ENCODE measurements around the gene HOXD13.

Gene HOXD13

DNA sequence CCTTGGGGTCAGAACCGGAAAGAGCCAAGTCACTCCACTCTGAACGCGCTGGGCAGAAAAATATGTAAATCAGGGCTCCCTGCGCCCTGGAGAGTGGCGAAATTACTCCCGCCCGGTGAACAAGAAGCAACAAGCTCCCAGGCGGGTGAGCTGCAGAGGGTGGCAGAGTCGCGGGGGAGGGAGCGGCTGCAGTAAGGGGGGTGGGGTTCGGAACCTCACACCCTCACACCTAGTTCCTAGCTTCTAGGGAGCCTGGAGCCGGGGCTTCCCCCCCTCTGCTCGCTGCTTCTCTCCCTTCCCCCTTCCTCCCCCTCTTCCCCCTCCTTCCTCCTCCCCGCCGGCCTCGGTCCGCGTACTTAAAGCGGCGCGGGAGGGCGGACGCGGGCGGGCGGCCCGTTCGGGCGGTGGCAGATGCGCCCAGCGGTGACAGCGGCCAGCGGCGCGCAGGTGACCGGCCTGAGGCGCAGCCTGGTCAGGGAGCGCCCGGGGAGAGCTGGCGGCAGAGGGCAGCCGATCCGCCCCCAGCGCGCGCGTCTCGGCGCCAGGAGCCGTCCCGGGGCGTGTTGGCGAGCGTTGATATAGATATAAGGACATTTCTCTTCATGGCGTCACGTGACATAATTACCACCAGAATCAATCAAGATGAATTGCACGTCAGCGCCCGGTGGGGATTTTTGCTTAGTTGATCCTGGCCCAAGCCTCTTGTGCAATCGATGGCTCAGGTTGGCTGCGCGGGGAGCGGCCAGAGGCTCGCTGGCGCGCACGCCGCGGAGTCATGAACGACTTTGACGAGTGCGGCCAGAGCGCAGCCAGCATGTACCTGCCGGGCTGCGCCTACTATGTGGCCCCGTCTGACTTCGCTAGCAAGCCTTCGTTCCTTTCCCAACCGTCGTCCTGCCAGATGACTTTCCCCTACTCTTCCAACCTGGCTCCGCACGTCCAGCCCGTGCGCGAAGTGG lies 14.3 kb downstream of the HOXD13 start, which contains the start of gene HOXD11:
Gene HOXD11, plus strand, starts transcription at position 700 of the 959 bp plus-strand sequence. Its CDS starts 76 bp downstream, at position 776.
- DNase-seq (ENCODE audit: low spot score) = no peak

DNA sequence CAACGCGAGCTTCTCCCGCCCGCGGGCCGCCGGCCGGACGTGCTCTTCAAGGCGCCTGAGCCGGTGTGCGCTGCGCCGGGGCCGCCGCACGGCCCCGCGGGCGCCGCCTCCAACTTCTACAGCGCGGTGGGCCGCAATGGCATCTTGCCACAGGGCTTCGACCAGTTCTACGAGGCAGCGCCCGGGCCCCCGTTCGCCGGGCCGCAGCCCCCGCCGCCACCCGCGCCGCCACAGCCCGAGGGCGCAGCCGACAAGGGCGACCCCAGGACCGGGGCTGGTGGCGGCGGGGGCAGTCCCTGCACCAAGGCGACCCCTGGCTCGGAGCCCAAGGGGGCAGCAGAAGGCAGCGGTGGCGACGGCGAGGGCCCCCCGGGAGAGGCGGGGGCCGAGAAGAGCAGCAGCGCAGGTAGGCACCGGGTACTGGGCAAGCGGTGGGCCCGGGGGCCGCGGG lies 15.2 kb downstream of the HOXD13 start:
- DNase-seq (ENCODE audit: low spot score) = no peak

DNA sequence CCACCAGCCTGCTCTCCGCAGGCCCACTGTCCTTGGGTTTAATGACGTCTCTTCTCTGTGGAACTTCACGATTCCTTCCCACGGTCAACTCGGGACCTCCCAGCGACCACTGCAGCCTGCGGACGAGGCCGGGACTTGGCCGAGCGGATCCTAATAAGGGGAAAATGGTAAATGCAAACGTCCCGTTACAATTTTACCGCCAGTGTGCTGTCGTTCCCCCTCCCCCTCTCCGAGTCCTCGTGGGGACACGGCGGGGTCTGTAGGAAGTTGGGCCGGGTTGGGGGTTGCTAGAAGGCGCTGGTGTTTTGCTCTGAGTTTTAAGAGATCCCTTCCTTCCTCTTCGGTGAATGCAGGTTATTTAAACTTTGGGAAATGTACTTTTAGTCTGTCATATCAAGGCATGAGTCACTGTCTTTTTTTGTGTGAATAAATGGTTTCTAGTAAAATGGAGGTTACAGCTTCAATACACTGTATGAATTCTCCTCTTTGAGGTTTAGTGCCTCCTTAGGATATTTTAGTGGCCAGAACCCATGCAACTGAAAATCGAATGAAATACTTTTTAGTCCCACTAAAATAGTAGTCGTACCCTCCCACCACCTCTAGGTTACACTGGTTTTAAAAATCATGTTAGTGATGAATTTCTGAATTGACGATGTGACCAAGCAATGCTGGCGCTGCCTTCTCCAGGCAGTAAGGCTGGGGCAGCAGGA lies 16.8 kb downstream of the HOXD13 start:
- no peak for DNase-seq (ENCODE audit: low spot score)

DNA sequence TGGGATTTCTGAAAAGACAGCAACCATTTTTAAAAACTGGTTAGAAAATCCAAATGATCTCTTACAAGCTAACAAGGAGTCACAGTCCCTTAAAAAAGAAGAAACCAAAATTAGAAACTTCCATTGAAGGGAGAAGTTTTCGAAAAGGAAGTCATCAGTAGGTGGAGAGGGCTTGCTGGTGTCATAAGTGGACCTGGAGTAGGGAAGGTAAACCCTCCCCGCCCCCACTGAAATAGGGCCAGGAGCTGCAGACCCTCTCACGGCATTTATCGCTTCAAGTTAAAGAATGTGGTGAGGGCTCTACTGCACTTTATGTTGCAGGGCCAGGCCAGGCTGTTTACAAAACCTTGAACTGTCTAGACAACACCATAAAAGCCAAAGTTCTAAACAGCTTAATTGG lies 17.4 kb downstream of the HOXD13 start:
- no peak for DNase-seq (ENCODE audit: low spot score)

DNA sequence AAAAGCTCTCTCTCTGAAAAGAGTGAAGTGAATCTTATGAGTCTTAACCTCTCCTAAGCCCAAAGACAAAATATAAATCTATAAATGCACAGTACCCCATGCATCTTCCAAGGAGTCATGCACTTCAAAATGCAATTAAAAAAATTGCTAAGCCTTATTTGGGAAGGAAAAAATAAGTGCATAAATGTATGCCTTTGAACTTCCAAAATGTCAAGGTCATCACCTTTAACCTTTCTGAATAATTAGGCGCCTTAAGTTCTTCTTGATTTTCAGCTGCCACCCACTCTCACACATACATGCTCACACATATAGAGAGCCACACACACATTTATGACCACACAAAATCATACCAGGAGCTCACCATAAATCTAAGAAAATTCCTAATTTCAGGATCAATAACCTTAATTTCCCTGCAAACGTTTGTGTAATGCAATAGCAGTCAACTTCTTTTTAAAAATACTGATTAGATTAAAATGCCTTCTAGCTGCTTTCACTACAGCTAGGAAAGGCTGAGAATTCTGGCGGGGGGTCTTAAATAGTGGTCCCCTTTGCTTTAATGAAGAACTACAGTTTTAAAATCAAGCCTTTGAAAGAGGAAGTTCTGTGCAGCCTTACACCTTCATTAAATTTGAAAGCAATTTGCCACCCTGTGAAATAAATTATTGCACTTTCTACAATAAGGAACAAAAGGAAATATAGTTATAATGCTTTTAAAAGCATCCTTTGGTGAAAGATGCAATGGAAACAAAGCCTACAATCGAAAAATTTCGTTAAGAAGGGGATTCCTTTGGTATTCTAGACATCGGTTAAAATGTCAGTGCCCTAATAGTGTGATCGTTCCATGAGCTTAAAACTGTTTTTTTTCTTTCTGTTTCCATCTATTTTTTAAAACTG lies 18.1 kb downstream of the HOXD13 start:
- no peak for DNase-seq (ENCODE audit: low spot score)

DNA sequence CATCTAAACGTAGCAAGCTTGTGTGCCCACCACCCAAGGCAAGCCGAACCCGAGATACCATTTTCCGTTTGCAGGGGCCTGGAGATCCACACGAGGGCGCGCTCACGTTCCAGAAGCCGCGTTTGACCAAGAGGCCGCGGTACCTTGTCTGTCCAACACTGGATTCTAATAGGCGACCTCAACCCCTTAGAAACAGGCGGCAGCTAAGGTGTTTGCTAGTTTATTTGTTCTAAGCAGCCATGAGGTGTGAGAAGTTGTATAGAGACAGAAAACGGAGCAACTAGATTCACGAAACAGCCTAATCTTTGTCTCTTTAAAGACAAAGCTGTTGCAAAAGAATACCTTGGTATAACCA lies 18.8 kb downstream of the HOXD13 start:
- DNase-seq (ENCODE audit: low spot score) = peak; percentile 70

DNA sequence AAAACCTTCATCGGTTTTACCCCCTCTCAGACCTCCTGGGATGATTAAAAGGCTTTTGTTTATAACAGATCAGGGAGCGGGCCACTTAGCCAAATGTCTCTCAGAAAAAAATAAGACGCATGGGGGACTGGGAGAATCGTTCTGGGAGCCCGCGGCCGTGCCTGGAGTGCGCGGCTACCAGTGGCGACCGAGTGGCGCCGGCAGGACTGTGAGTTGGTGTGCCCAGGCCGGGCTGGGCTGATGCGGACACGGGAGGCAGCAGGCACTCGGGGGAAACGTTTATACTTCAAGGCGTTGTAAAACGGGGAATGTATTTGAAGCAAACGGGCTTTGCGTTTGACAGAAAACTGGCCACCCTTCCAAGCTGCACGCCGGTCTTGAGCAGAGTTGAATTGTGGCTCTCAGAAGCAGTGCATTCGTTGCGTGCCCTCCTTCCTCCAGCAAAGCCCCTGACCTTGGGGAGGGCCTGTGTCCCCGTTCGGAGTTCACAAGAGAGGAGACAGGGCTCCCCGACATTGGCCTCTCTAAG lies 19.4 kb downstream of the HOXD13 start:
- no peak for DNase-seq (ENCODE audit: low spot score)

DNA sequence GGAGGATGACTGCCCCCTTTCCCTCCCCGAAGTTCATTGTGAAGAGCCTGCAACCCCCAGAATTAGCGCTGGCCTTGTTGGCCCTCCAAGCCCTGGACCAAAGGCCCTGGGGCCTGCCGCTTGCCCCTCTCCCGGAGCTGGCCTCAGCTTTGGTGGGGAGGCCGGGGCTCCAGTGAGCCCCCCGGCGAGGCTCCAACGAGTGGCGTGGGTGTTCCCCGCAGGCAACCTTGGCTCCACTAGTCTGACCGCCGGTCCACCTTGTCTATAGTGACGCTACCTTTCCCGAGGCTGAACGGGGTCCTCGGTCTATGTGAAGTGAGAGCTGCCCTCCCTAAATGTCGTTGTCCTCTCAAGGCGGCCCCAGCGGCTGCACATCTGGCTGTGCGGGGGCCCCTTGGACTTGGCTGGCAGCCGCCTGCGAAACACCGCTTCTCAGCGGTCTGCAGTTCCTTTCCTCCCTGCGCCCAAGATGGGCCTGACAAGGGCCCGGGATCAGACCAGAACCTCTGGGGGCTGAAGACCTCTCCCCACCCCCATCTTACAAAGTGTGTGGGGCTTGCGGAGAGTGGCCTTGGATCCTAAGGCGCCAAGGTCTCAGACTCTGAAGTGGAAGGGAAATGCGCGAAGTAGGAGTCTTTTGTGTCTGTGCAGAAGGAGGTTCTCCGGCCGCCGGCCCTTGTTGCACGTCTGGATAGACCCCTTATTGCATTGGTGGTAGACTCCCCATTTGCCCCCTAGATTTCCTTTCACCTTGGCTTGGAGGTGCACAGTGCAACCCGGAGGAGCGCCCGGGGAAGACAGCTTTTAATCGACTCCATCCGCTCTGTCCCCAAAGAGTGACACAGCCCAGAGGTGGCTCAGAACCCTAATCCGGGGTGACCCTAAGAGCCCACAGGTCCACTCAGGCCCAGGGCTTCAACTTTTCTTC lies 20.1 kb downstream of the HOXD13 start:
- DNase-seq (ENCODE audit: low spot score) = no peak

DNA sequence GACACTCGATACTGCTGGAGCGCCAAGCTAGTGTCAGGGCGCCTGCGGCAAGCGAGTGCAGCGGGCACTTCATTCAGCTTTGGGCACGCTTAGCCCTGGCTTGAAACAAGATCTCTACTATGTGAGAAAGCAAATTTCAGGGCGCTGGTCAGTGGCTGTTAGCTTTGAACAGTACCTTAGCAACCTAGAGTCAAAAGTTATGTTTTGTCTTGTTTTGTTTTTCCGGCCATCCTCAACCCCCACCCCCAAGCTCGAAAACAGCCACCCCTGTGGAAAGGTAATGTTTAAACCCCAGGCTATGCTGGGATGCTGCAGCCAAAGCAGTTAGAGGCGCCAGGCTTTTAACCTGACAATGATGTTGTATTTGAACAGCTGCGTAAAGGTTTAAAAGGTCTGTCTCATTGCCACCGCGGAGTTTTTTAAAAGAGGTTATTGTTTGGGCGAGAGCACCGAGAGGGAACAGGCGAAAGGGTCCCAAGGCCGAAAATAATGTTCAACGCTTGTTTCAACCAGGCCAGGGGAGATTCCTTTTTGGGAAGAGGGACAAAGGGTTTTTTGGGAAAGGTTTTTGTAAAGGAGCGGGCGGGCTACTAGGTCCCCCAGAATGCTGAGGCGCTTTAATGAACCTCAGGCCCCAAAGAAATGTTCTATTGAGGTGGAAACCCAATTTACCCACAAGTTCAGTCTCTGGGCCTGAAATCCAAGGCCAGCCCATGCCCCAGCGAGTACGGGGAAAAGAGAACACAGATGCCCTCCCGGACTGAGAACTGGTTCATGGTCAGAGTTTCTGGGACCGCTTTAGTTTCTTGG lies 21.8 kb downstream of the HOXD13 start:
- DNase-seq (ENCODE audit: low spot score) = no peak

DNA sequence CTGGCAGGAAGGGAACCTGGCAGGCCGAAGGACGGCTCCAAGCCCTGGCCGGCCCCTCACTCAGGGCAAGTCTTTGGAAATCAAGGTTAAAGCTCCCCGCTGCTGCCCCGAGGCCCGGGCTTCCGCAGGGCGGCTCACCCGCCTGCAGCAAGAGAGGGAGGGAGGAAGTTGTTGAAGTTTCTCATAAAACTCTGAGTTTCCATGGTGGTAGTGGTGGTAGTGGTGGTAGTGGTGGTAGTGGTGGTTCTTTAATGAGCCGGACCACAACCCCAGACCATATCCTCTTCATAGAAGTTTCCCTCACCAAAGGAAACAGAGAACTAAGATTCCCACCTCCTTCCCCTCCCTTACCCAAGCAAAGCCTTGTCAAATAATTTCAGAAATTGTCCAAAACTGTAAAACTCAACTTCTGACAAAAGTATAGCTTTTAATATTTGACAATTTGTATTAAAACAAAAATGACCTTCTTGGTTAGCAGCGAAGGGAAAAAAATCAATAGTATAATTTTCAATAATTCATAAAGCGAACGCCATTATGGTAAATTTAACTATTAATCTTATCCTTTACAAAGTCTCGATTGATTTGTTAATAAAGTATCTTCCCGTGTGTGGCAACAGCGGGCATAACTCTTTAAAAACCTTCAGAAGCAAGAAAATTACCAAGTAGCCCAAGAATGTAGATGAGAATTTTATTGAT lies 22.6 kb downstream of the HOXD13 start:
- no peak for DNase-seq (ENCODE audit: low spot score)

DNA sequence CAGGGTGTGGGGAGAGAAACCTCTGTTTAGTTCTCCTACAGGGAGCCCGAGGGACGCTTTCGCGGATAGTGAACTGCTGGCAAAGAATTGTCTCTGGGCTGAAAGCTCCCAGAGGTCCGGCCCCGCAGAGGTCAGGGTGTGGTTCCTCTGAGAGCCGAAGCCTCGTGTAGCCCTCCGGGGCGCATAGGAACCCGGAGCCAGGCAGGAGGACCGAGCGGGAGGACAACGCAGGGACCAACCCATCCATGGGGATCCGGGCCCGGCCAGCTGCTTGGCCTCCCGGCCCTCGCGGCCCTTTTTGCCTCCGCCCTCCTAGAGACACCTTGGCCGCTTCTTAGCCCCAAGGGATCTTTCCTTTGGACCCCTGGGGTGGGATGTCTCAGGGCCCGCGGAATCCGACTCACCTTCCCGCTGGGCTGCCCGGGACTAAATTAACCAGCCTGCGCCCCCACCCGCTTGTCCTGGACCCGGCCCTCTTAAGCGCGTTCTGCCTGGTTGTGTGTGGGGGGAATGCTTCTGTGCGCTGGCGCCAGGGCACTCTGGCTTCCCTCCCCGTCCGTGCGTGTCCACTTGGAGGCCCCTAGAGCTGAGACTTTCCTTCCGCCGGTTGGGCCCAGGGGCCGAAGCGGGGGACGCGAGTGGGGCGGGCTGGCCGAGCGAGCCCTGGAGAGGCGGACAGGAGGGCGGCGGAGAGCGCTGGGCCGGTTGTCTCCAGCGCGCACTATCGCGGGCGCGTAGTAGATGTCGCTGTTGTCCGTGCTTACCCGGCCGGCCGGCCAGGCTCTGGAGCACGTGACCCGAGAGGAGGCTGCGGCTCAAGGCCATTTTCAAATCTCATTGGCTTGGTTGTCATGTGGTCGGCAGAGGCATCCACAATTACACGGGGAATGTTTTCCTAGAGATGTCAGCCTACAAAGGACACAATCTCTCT lies 23.6 kb downstream of the HOXD13 start, which contains the start of gene HOXD10:
Gene HOXD10, plus strand, starts transcription at position 896 of the 931 bp plus-strand sequence. CDS start 56 bp downstream, outside the sequence.
- peak; percentile 79 for DNase-seq (ENCODE audit: low spot score)

DNA sequence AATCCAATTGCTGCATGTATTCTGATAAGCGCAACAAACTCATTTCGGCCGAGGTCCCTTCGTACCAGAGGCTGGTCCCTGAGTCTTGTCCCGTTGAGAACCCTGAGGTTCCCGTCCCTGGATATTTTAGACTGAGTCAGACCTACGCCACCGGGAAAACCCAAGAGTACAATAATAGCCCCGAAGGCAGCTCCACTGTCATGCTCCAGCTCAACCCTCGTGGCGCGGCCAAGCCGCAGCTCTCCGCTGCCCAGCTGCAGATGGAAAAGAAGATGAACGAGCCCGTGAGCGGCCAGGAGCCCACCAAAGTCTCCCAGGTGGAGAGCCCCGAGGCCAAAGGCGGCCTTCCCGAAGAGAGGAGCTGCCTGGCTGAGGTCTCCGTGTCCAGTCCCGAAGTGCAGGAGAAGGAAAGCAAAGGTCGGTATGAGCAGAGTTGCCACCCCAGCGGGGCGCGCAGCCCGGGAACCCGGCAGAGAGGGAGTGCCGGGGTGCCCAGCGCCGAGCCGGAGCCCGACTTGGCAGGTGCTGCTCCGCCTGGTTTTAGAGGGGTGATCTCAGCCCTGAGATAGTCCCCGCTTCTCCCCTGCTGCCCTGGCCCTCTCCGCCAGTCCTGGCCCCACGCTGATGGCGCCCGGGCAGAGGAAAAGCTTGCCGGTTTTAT lies 24.8 kb downstream of the HOXD13 start:
- DNase-seq (ENCODE audit: low spot score) = no peak

DNA sequence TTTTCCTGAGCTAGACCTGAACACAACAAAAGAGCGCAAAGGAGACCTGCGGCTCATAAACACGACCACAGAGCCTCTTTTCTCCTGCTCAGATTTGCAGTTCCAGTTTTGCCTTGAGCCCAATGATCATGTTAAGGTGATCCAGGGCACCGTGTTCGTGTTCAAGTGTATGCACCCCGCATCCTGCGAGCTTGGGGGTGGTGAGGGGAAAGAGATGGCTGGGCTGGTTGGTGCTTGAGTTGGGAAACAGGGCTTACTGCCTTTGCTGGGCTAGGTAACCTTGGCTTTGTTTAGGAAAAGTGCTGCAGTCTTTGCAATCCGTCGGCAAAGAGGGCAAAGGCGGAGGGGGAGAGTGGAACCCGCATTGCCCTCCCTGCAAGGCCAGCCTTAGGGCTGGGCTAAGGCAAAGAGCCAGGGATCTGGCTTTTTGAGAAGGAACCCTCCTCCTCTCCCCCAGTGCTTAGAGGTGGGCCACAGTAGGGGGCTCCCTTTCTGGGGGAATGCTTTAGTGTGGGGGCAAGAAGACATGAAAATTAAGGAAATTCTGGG lies 25.4 kb downstream of the HOXD13 start:
- DNase-seq (ENCODE audit: low spot score) = no peak

DNA sequence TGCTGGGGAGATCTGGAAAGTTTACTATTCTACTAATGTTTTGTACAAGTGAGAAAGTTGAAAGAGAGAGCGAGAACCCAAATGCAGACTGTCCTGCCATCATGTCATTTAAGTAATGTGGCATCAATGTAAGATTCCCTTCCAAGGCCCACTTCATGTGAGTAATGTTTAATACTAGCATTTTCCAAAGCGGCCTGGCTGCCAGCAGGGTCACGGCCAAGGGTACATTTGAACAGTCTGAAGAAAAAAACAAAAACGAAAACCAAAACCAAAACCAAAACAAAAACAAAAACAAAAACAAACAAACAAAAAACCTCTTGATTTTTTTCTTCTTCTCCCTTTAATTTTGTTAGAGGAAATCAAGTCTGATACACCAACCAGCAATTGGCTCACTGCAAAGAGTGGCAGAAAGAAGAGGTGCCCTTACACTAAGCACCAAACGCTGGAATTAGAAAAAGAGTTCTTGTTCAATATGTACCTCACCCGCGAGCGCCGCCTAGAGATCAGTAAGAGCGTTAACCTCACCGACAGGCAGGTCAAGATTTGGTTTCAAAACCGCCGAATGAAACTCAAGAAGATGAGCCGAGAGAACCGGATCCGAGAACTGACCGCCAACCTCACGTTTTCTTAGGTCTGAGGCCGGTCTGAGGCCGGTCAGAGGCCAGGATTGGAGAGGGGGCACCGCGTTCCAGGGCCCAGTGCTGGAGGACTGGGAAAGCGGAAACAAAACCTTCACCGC lies 26.2 kb downstream of the HOXD13 start:
- DNase-seq (ENCODE audit: low spot score) = no peak

DNA sequence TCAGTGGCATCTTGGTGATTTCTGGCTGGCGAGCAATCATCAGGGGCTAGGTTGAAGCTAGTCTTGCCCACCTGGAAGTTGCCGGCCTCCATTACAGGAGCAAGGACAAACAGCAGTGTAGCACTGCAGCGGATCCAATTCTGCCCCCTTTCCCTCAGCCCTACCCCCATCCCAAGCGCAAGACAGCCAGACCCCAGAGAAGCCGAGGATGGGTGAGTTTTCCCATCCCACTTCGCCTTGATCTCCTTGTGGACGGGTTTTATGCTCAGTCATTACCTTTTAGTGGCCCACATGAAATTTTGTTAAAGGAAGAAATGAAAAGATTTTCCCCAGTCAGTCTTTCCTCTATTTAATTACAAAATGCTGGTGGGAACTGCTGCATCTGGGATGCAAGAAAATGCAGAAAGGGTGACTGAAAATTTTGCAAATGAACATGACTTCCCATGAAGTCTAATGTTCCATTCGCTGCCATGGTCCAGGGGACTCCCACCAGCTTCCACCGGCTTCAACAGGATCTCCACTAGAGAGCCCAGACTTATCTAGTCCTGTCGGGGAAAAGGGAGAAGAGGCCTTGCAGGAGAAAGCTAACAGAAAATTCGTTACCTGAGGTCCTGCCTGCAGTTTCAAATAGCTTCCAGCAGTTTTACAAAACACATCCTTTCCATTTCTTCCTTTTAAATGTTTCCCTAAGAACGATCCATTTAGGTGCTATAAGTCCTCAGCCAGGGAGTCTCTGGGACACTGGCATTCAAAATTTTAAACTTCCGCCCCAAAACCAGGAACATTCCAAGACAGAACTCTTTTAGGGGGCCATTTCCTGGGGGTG lies 28.1 kb downstream of the HOXD13 start:
- DNase-seq (ENCODE audit: low spot score) = no peak

Measured in iPS-NIHi11 (cell line).